Liver (tissue), 3 donors: Measurements from ENCODE around the gene CH25H.

Source experiments
- FOXA1 ChIP-seq: IDR thresholded peaks from 2 replicates; pipeline ENCODE4 v1.6.1; 2016; ENCODE audit warnings: antibody characterized with exemption
- GABPA ChIP-seq, 2 donors: IDR thresholded peaks in 1 of 2; conservative IDR thresholded peaks in 1 of 2; 2 replicates each; pipeline ENCODE4 v1.6.1; 2016; ENCODE audit warnings: antibody characterized with exemption in 2 of 2, mild to moderate bottlenecking in 1 of 2, moderate library complexity in 1 of 2
- HNF4A ChIP-seq, 2 donors: conservative IDR thresholded peaks; 2 replicates each; pipeline ENCODE4 v1.6.1; 2016; ENCODE audit warnings: antibody characterized with exemption in 2 of 2, mild to moderate bottlenecking in 2 of 2
- HNF4G ChIP-seq: IDR thresholded peaks from 2 replicates; pipeline ENCODE4 v1.6.1; 2016; ENCODE audit warnings: antibody characterized with exemption
- JUND ChIP-seq, 2 donors: IDR thresholded peaks; 2 replicates each; pipeline ENCODE4 v1.6.1; 2016; ENCODE audit warnings: antibody characterized with exemption in 2 of 2
- RAD21 ChIP-seq, 2 donors: IDR thresholded peaks; 2 replicates each; pipeline ENCODE4 v1.6.1; 2016; ENCODE audit warnings: antibody characterized with exemption in 2 of 2, mild to moderate bottlenecking in 2 of 2
- RXRA ChIP-seq, 2 donors: IDR thresholded peaks; 2 replicates each; pipeline ENCODE4 v1.6.1; 2017 to 2018; ENCODE audit warnings: antibody characterized with exemption in 2 of 2, mild to moderate bottlenecking in 1 of 2
- TAF1 ChIP-seq: conservative IDR thresholded peaks from 2 replicates; pipeline ENCODE4 v1.6.1; 2016; ENCODE audit warnings: antibody characterized with exemption, mild to moderate bottlenecking
- YY1 ChIP-seq: IDR thresholded peaks from 2 replicates; pipeline ENCODE4 v1.6.1; 2016; ENCODE audit warnings: antibody characterized with exemption, mild to moderate bottlenecking
- TF ChIP-seq, protein P1 (sequence below): fragments of 150-350 bp; IDR thresholded peaks from 2 replicates; pipeline ENCODE4 v1.5.1; 2017; ENCODE audit warnings: improper control_type of control experiment, low read depth, low read length; ENCODE audit not compliant: missing input control
- TF ChIP-seq, protein P2 (sequence below): IDR thresholded peaks from 2 replicates; pipeline ENCODE4 v1.6.1; 2016; ENCODE audit warnings: antibody characterized with exemption
- donor health status: healthy.
- donor health status: healthy.

DNA sequence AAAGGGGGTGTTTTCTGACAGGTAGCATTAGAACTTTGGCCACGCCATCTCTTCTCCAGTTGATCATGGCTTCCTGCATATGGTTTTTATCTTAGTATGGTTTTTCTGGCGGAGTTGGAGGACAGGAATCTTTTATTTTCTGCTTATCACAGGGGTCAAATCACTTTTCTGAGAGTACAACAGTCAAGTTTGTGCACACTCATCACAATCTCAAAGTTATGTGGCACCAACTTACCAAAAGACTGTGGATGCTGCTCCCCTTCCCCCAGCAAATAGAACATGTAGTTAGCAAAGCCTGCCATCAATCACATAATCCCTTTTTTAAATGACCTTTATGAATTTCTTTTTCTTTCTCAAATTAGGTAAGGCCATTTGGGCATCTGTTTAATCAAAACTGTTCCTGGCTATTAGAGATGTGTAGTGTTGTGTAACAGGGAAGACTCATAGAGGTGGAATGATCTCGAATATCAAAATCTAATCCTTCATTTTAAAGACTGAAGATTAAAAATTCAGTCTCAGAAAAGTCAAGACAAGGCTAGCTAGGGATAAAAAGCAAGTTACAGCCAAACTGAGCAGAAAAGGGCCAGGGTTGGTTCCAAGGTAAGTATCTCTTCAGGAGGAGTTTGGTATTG is 3.8 kb upstream of the CH25H start:
- TF ChIP-seq FOXA1, result no peak
- TF ChIP-seq GABPA (IDR thresholded peaks at IDR 0.05 in 1 of 2, conservative IDR thresholded peaks at IDR 0.05 in 1 of 2), result no peak
- TF ChIP-seq, protein P1, sequence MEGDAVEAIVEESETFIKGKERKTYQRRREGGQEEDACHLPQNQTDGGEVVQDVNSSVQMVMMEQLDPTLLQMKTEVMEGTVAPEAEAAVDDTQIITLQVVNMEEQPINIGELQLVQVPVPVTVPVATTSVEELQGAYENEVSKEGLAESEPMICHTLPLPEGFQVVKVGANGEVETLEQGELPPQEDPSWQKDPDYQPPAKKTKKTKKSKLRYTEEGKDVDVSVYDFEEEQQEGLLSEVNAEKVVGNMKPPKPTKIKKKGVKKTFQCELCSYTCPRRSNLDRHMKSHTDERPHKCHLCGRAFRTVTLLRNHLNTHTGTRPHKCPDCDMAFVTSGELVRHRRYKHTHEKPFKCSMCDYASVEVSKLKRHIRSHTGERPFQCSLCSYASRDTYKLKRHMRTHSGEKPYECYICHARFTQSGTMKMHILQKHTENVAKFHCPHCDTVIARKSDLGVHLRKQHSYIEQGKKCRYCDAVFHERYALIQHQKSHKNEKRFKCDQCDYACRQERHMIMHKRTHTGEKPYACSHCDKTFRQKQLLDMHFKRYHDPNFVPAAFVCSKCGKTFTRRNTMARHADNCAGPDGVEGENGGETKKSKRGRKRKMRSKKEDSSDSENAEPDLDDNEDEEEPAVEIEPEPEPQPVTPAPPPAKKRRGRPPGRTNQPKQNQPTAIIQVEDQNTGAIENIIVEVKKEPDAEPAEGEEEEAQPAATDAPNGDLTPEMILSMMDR, result no peak
- TF ChIP-seq HNF4G, result no peak
- TF ChIP-seq, protein P2, sequence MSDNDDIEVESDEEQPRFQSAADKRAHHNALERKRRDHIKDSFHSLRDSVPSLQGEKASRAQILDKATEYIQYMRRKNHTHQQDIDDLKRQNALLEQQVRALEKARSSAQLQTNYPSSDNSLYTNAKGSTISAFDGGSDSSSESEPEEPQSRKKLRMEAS, result no peak
- TF ChIP-seq YY1, result no peak
- no peak for TF ChIP-seq RXRA (IDR thresholded peaks at IDR 0.05)
- no peak for TF ChIP-seq RAD21 (IDR thresholded peaks at IDR 0.05)
- TF ChIP-seq HNF4A (conservative IDR thresholded peaks at IDR 0.05), result no peak
- no peak for TF ChIP-seq TAF1
- no peak for TF ChIP-seq JUND (IDR thresholded peaks at IDR 0.05)
